AG09319 (cell line): ENCODE measurements around the gene COG4.

Experiments
- DNase-seq: peaks from one replicate; pipeline ENCODE4 v3.0.0-alpha.2; 2010; ENCODE audit warnings: low read depth; ENCODE audit errors: extremely low read depth
- TF ChIP-seq, protein P1 (sequence below): IDR thresholded peaks from 2 replicates; pipeline ENCODE4 v1.5.1; 2011; ENCODE audit warnings: low read depth, mild to moderate bottlenecking, inconsistent platforms, low read length, moderate library complexity

COG4 gene

DNA sequence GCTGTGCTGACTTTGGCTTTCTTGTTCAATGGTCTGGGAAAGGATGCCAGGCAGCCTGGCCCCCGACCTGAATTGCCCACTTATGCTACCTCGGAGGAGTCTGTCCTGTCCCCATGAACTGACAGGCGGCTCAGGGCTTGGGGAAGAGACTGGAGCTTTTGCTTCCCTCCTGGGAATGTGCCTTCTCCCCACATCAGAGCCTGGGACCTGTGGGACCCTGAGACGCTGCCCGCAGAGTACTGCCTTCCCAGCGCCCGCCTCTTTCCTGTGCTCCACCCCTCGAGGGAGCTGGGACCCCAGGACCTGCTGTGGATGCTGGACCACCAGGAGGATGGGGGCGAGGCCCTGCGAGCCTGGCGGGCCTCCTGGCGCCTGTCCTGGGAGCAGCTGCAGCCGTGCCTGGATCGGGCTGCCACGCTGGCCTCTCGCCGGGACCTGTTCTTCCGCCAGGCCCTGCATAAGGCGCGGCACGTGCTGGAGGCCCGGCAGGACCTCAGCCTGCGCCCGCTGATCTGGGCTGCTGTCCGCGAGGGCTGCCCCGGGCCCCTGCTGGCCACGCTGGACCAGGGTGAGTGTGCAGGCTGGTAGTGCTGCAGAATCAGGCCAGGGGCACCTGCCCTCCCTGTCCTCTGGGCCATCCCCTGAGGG is 50.4 kb downstream of the COG4 start:
- DNase-seq, result no peak

DNA sequence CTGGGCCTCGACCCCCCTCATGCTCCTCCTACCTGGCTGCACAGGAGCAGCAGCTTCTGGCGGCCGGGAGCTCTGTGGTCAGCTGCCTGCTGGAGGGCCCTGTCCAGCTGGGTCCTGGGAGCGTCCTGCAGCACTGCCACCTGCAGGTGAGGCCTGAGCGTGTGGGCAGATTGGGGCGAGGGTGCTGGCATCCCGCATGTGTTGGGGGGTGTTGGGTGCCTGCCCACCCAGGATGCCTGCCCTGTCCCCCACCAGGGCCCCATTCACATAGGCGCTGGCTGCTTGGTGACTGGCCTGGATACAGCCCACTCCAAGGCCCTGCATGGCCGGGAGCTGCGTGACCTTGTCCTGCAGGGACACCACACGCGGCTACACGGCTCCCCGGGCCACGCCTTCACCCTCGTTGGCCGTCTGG is 52.4 kb downstream of the COG4 start:
- TF ChIP-seq, protein P1, sequence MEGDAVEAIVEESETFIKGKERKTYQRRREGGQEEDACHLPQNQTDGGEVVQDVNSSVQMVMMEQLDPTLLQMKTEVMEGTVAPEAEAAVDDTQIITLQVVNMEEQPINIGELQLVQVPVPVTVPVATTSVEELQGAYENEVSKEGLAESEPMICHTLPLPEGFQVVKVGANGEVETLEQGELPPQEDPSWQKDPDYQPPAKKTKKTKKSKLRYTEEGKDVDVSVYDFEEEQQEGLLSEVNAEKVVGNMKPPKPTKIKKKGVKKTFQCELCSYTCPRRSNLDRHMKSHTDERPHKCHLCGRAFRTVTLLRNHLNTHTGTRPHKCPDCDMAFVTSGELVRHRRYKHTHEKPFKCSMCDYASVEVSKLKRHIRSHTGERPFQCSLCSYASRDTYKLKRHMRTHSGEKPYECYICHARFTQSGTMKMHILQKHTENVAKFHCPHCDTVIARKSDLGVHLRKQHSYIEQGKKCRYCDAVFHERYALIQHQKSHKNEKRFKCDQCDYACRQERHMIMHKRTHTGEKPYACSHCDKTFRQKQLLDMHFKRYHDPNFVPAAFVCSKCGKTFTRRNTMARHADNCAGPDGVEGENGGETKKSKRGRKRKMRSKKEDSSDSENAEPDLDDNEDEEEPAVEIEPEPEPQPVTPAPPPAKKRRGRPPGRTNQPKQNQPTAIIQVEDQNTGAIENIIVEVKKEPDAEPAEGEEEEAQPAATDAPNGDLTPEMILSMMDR, result peak; percentile 41
- DNase-seq, result no peak

More for the DNA sequence above, 50.4 kb downstream of the COG4 start:
- TF ChIP-seq, protein P1, result no peak

DNA sequence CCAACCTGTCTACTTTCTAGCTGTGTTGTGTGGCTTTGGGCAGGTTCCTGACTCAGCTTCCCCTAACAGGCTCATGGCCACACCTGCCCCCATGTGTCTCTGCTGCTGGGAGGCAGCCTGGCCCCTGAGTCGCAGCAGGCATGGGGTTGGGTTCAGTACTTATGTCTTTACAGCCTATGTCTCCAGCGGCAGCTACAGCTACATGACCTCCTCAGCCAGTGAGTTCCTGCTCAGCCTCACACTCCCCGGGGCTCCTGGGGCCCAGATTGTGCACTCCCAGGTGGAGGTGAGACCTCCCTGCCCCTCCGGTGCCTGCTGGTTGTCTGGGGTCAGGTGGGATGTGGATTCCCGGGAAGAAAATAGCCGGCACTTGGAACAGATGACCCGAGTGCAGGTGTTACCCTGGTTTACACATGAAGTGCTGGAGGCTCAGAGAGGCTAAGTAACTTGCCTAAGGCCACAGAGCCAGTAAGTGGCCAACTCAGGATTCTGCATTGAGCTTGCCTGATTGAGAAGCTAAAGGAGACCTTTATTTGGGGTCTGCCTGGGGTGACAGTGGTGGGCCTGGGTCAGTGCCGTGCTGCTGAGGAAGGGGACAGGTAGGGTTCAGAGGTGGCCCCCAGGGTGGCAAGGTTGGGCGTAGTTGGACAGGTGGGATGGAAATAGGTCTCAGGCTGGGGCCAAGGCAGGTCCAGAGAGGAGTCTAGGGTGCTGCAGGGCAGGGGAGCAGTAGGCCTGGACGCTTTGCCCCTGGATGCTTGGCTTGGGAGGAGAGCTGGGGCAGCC is 53.0 kb downstream of the COG4 start:
- TF ChIP-seq, protein P1, result no peak

DNA sequence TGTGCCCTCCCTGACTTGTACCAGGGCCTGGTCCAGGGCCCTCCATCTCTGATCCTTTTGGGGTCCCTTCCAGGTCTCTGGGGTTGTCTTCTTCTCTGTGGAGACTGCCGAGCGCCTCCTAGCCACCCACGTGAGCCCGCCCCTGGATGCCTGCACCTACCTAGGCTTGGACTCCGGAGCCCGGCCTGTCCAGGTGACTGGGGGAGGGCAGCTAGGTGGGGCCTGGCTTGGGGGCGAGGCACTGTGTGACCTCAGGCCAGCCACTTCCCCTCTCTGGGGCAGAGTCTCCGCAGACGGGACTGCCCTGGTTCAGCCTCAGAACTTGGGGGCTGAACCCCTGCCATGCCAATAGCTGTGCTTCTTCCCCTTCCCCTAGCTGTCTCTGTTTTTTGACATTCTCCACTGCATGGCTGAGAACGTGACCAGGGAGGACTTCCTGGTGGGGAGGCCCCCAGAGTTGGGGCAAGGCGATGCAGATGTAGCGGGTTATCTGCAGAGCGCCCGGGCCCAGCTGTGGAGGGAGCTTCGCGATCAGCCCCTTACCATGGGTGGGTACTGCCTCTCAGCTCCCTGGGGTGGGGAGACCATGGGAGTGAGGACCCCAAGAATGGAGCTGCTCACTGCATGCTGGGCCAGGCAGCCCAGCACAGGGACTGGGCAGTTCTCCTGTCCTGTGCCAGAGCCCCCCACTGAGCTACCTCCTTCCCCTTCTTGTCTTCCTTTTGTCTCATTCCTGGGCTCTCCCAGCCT is 54.4 kb downstream of the COG4 start:
- DNase-seq, result no peak
- TF ChIP-seq, protein P1, result no peak

More for the DNA sequence above, 53.0 kb downstream of the COG4 start:
- no peak for DNase-seq

DNA sequence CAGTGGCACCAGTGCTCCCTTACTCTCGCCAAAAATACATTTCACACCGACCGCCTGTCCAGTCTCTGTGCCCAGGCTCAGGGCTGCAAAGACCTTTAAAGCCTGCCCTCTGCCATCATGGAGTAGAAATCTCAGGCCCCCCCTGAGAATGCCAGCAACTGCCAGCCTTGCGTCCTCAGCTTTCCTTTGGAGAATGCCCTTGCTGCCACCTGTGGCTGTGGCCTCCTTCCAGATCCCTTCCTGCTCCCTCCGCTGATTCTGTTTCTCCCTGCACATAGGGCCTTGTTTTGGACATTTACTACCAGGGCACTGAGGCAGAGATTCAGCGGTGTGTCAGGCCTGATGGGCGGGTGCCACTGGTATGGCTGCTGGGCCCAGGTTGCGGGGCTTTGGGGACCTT is 55.7 kb downstream of the COG4 start:
- TF ChIP-seq, protein P1, result no peak
- DNase-seq, result no peak

DNA sequence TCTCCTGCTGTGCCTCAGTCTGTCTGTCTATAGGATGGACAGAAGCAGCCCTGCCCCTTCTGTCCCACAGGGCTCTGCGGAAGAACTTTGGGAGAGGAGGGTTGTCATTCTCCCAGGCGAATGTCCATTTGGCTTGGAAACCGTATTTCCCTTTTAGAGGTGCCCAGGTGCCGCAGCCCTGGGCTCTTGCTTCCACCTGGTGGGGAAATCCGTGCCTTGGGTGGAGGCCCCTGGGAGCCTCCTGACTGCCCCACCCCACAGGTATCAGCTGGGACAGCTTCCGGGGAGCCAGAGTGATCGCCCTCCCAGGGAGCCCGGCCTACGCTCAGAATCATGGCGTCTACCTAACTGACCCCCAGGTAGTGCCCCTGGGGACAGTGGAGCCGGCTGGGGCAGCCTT is 56.2 kb downstream of the COG4 start:
- no peak for DNase-seq
- TF ChIP-seq, protein P1, result no peak

DNA sequence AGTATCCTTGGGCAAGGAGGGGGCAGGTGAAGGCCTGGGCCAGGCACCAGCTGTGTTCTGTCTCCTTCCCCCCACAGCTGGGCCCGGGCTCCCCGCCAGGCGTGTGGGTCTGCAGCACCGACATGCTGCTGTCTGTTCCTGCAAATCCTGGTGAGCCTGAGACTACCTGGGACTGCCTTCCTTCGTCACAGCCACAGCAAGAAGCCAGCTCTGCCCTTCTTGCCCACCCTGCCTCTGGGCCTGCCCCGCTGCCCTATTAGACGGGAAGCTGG is 56.6 kb downstream of the COG4 start:
- TF ChIP-seq, protein P1, result no peak
- DNase-seq, result no peak
